ENCODE results near the gene TNK1.

DNA sequence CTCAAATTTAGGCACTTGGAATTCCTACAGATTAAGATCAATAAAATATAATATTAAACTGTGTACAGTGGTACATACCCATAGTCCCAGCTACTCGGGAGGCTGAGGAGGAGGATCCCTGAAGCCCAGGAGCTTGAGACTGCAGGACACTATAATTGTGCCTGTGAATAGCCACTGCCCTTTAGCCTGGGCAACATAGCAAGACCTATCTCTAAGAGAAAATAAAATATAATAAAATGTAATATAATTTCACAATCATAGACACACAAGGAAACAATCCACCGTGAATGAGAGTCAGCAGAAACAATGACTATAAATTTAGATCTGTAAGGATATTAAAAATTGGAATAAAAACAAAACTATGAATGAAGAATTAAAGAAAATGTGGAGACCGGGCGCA is 10.0 kb upstream of the TNK1 start:
- no peak for TF ChIP-seq POLR2A (IDR thresholded peaks at IDR 0.05)
- TF ChIP-seq EP300 (IDR thresholded peaks at IDR 0.05) = no peak

All from upper lobe of left lung (tissue), 4 donors.